Gastroesophageal sphincter (tissue), 3 donors: Measurements from ENCODE around the gene TFEC.

Experiments used
- CTCF ChIP-seq, 4 experiments: fragments of 200-600 bp in 2 of 4; fragments of 450-650 bp in 2 of 4; sonication (generic) in 1 of 4; IDR thresholded peaks; one replicate each; pipeline ENCODE4 v1.5.1; 2017 to 2019; ENCODE audit warnings: antibody characterized with exemption in 4 of 4, mild to moderate bottlenecking in 2 of 4, moderate library complexity in 2 of 4
- EP300 ChIP-seq: sonication (generic); formaldehyde crosslinking; IDR thresholded peaks from one replicate; pipeline ENCODE4 v1.6.1; 2017; ENCODE audit warnings: antibody characterized with exemption, mild to moderate bottlenecking
- POLR2A ChIP-seq, 2 donors: fragments of 450-650 bp; IDR thresholded peaks; one replicate each; pipeline ENCODE4 v1.6.1; 2017; ENCODE audit warnings: antibody characterized with exemption in 2 of 2, mild to moderate bottlenecking in 2 of 2, moderate library complexity in 1 of 2
- POLR2AphosphoS5 ChIP-seq: sonication (generic); formaldehyde crosslinking; IDR thresholded peaks from one replicate; pipeline ENCODE4 v1.6.1; 2017; ENCODE audit warnings: antibody characterized with exemption

- TF ChIP-seq EP300 (no peak), CTCF (IDR thresholded peaks at IDR 0.05) (no peak), POLR2A (IDR thresholded peaks at IDR 0.05) (no peak), POLR2AphosphoS5 (no peak)
Observed at GRCh38 chr7:115952832-115953231, 77.7 kb downstream of the TFEC start.
